ENCODE data around the gene ABHD17C. TPM values are rescaled to one million over a fixed set of nuclear protein-coding genes. Genes with fewer than 3 reads are reported as not detected.

ABHD17C gene
- total and polyA plus RNA-seq, 5 donors from 2014 or later: 0.32 to 1.4 (median 0.85) TPM

- peaks cover 0 to 3% of the 10 kb centered on the region in 2 experiments for H3K9me3 ChIP-seq (ENCODE audit: control insufficient read depth in 2 of 2, low read length in 2 of 2)
- no peak overlapping the region for H3K4me3 Mint-ChIP-seq
- H3K4me1 ChIP-seq (ENCODE audit: control insufficient read depth, insufficient read depth, low read length, poor library complexity, severe bottlenecking): no peaks in the 10 kb centered on the region
- no peak for DNase-seq
- no peaks in the 10 kb centered on the region for H3K27me3 Mint-ChIP-seq
- H3K4me3 ChIP-seq (ENCODE audit: low read depth, low read length): no peak overlapping the region
- H3K27ac Mint-ChIP-seq: no peak overlapping the region
- H3K9me3 Mint-ChIP-seq: peaks cover 0 to 6% (median 2%) of the 10 kb centered on the region in 7 donors
- no peak for ATAC-seq (ENCODE audit: low read depth in 2 of 2)
- no peak overlapping the region for H3K27ac ChIP-seq (ENCODE audit: insufficient read depth, low read length, poor library complexity, severe bottlenecking)
- no peaks in the 10 kb centered on the region for H3K4me1 Mint-ChIP-seq
- no peaks in the 10 kb centered on the region for H3K27me3 ChIP-seq (ENCODE audit: control insufficient read depth, insufficient read depth, low read length)
- H3K36me3 Mint-ChIP-seq: peaks cover under 1% of the 10 kb centered on the region
- H3K36me3 ChIP-seq (ENCODE audit: control insufficient read depth, insufficient read depth, low read length): no peaks in the 10 kb centered on the region
Observed at GRCh38 chr15:80744826-80745225, 49.7 kb downstream of the ABHD17C start.

DNA sequence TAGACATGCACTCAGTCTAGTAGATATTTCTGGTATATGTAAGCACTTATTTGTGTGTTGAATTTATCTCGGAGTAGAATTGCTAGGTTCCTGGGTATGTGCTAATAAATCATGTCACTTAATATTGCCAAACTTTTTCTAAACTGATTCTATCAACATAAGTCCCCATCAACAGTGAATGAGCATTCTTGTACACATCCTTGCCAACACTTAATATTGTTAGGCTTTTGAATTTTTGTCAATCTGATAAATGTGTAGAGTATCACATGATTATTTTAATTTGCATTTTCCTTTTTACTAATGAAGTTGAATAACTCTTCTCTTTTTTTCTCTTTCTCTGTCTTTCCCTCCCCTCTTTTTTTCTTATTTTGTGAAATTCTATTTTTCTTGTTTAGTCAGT lies 50.8 kb downstream of the ABHD17C start:
- peaks cover 0 to 6% (median 0%) of the 10 kb centered on the region in 7 donors for H3K9me3 Mint-ChIP-seq
- H3K4me1 Mint-ChIP-seq: no peaks in the 10 kb centered on the region

GRCh38 chr15:80747317-80748053 lies 52.4 kb downstream of the ABHD17C start:
- peak overlapping the region in 1 of 3 donors; percentile 94 for H3K27ac Mint-ChIP-seq

More for the DNA sequence above, 50.8 kb downstream of the ABHD17C start:
- H3K36me3 ChIP-seq (ENCODE audit: control insufficient read depth, insufficient read depth, low read length): no peaks in the 10 kb centered on the region
- H3K4me3 Mint-ChIP-seq: no peak overlapping the region
- ATAC-seq (ENCODE audit: low read depth in 2 of 2) (no peak), DNase-seq (no peak)
- H3K27ac ChIP-seq (ENCODE audit: insufficient read depth, low read length, poor library complexity, severe bottlenecking): no peak overlapping the region
- peaks cover 4% of the 10 kb centered on the region for H3K36me3 Mint-ChIP-seq
- no peaks in the 10 kb centered on the region for H3K4me1 ChIP-seq (ENCODE audit: control insufficient read depth, insufficient read depth, low read length, poor library complexity, severe bottlenecking)
- H3K27ac Mint-ChIP-seq: no peak overlapping the region
- H3K9me3 ChIP-seq (ENCODE audit: control insufficient read depth in 2 of 2, low read length in 2 of 2): peaks cover 0 to 3% of the 10 kb centered on the region in 2 experiments
- no peaks in the 10 kb centered on the region for H3K27me3 ChIP-seq (ENCODE audit: control insufficient read depth, insufficient read depth, low read length)
- H3K27me3 Mint-ChIP-seq: no peaks in the 10 kb centered on the region
- H3K4me3 ChIP-seq (ENCODE audit: low read depth, low read length): no peak overlapping the region

GRCh38 chr15:80749589-80749988 lies 54.5 kb downstream of the ABHD17C start:
- DNase-seq (no peak), ATAC-seq (ENCODE audit: low read depth in 2 of 2) (no peak)
- Histone ChIP-seq H3K4me1 (ENCODE audit: control insufficient read depth, insufficient read depth, low read length, poor library complexity, severe bottlenecking) (no peaks in the 10 kb centered on the region), H3K36me3 (ENCODE audit: control insufficient read depth, insufficient read depth, low read length) (no peaks in the 10 kb centered on the region), H3K27me3 (ENCODE audit: control insufficient read depth, insufficient read depth, low read length) (no peaks in the 10 kb centered on the region), H3K4me3 (ENCODE audit: low read depth, low read length) (no peak overlapping the region), H3K27ac (ENCODE audit: insufficient read depth, low read length, poor library complexity, severe bottlenecking) (no peak overlapping the region), H3K9me3 (ENCODE audit: control insufficient read depth in 2 of 2, low read length in 2 of 2) (peaks cover 0 to 3% of the 10 kb centered on the region in 2 experiments)
- Mint-ChIP-seq H3K9me3 (peaks cover 0 to 6% (median 0%) of the 10 kb centered on the region in 7 donors), H3K27ac (no peak overlapping the region), H3K27me3 (no peaks in the 10 kb centered on the region), H3K4me3 (no peak overlapping the region), H3K36me3 (peaks cover 4% of the 10 kb centered on the region), H3K4me1 (no peaks in the 10 kb centered on the region)

More at GRCh38 chr15:80747317-80748053, 52.4 kb downstream of the ABHD17C start:
- DNase-seq: no peak
- peaks cover 4% of the 10 kb centered on the region for H3K36me3 Mint-ChIP-seq
- peaks cover 0 to 6% (median 0%) of the 10 kb centered on the region in 7 donors for H3K9me3 Mint-ChIP-seq
- Histone ChIP-seq H3K27me3 (ENCODE audit: control insufficient read depth, insufficient read depth, low read length) (no peaks in the 10 kb centered on the region), H3K36me3 (ENCODE audit: control insufficient read depth, insufficient read depth, low read length) (no peaks in the 10 kb centered on the region), H3K27ac (ENCODE audit: insufficient read depth, low read length, poor library complexity, severe bottlenecking) (no peak overlapping the region), H3K4me3 (ENCODE audit: low read depth, low read length) (no peak overlapping the region), H3K9me3 (ENCODE audit: control insufficient read depth in 2 of 2, low read length in 2 of 2) (peaks cover 0 to 3% of the 10 kb centered on the region in 2 experiments), H3K4me1 (ENCODE audit: control insufficient read depth, insufficient read depth, low read length, poor library complexity, severe bottlenecking) (no peaks in the 10 kb centered on the region)
- no peak for ATAC-seq (ENCODE audit: low read depth in 2 of 2)
- H3K4me1 Mint-ChIP-seq: no peaks in the 10 kb centered on the region
- H3K4me3 Mint-ChIP-seq: no peak overlapping the region
- H3K27me3 Mint-ChIP-seq: no peaks in the 10 kb centered on the region

GRCh38 chr15:80750575-80750974 lies 55.5 kb downstream of the ABHD17C start:
- no peaks in the 10 kb centered on the region for H3K27me3 Mint-ChIP-seq
- H3K4me1 Mint-ChIP-seq: no peaks in the 10 kb centered on the region
- Histone ChIP-seq H3K36me3 (ENCODE audit: control insufficient read depth, insufficient read depth, low read length) (no peaks in the 10 kb centered on the region), H3K4me3 (ENCODE audit: low read depth, low read length) (no peak overlapping the region), H3K27ac (ENCODE audit: insufficient read depth, low read length, poor library complexity, severe bottlenecking) (no peak overlapping the region), H3K27me3 (ENCODE audit: control insufficient read depth, insufficient read depth, low read length) (no peaks in the 10 kb centered on the region), H3K9me3 (ENCODE audit: control insufficient read depth in 2 of 2, low read length in 2 of 2) (peaks cover 0 to 3% of the 10 kb centered on the region in 2 experiments), H3K4me1 (ENCODE audit: control insufficient read depth, insufficient read depth, low read length, poor library complexity, severe bottlenecking) (no peaks in the 10 kb centered on the region)
- no peak overlapping the region for H3K27ac Mint-ChIP-seq
- H3K36me3 Mint-ChIP-seq: peaks cover 4% of the 10 kb centered on the region
- no peak overlapping the region for H3K4me3 Mint-ChIP-seq
- ATAC-seq (ENCODE audit: low read depth in 2 of 2): no peak
- H3K9me3 Mint-ChIP-seq: peaks cover 0 to 4% (median 0%) of the 10 kb centered on the region in 7 donors
- no peak for DNase-seq

DNA sequence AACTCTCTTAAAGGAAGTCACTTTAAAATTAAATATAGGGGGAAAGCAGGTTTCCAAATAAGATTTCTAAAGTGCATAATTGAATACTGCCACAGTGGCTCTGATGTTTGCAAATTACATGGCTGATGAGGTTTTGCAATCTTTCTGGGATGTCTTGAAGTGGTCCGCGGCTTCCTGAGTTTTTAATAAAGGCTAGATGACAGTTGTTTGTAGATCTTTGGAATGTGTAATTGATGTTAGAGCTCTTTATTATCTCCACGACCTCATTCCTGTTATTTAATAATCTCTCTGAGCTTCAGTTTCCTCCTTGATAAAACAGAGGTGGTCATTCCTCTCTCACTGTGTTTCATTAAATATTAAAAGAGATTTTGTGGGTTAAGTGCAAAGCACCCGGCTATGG lies 57.1 kb downstream of the ABHD17C start:
- Mint-ChIP-seq H3K4me3 (no peak overlapping the region), H3K4me1 (no peaks in the 10 kb centered on the region), H3K27ac (no peak overlapping the region), H3K9me3 (no peaks in the 10 kb centered on the region), H3K27me3 (no peaks in the 10 kb centered on the region), H3K36me3 (peaks cover 4% of the 10 kb centered on the region)
- Histone ChIP-seq H3K27ac (ENCODE audit: insufficient read depth, low read length, poor library complexity, severe bottlenecking) (no peak overlapping the region), H3K27me3 (ENCODE audit: control insufficient read depth, insufficient read depth, low read length) (no peaks in the 10 kb centered on the region), H3K4me1 (ENCODE audit: control insufficient read depth, insufficient read depth, low read length, poor library complexity, severe bottlenecking) (no peaks in the 10 kb centered on the region), H3K36me3 (ENCODE audit: control insufficient read depth, insufficient read depth, low read length) (no peaks in the 10 kb centered on the region), H3K9me3 (ENCODE audit: control insufficient read depth in 2 of 2, low read length in 2 of 2) (no peaks in the 10 kb centered on the region), H3K4me3 (ENCODE audit: low read depth, low read length) (no peak overlapping the region)
- ATAC-seq (ENCODE audit: low read depth in 2 of 2) (no peak), DNase-seq (no peak)

- Histone ChIP-seq H3K9me3 (ENCODE audit: control insufficient read depth in 2 of 2, low read length in 2 of 2) (no peaks in the 10 kb centered on the region), H3K36me3 (ENCODE audit: control insufficient read depth, insufficient read depth, low read length) (no peaks in the 10 kb centered on the region), H3K27me3 (ENCODE audit: control insufficient read depth, insufficient read depth, low read length) (no peaks in the 10 kb centered on the region), H3K4me1 (ENCODE audit: control insufficient read depth, insufficient read depth, low read length, poor library complexity, severe bottlenecking) (no peaks in the 10 kb centered on the region), H3K4me3 (ENCODE audit: low read depth, low read length) (no peak overlapping the region), H3K27ac (ENCODE audit: insufficient read depth, low read length, poor library complexity, severe bottlenecking) (no peak overlapping the region)
- Mint-ChIP-seq H3K27ac (no peak overlapping the region), H3K27me3 (peaks cover 4% of the 10 kb centered on the region), H3K4me3 (no peak overlapping the region), H3K9me3 (no peaks in the 10 kb centered on the region), H3K4me1 (no peaks in the 10 kb centered on the region), H3K36me3 (peaks cover 4% of the 10 kb centered on the region)
- no peak for ATAC-seq (ENCODE audit: low read depth in 2 of 2)
- no peak for DNase-seq
Observed at GRCh38 chr15:80753161-80753560, 58.1 kb downstream of the ABHD17C start.

- H3K9me3 ChIP-seq (ENCODE audit: control insufficient read depth in 2 of 2, low read length in 2 of 2): no peaks in the 10 kb centered on the region
- Mint-ChIP-seq H3K27ac (no peak overlapping the region), H3K4me3 (no peak overlapping the region), H3K36me3 (peaks cover 4% of the 10 kb centered on the region), H3K27me3 (peaks cover 4% of the 10 kb centered on the region), H3K9me3 (peaks cover 0 to 1% (median 0%) of the 10 kb centered on the region in 7 donors), H3K4me1 (no peaks in the 10 kb centered on the region)
- no peaks in the 10 kb centered on the region for H3K27me3 ChIP-seq (ENCODE audit: control insufficient read depth, insufficient read depth, low read length)
- H3K4me3 ChIP-seq (ENCODE audit: low read depth, low read length): no peak overlapping the region
- no peak overlapping the region for H3K27ac ChIP-seq (ENCODE audit: insufficient read depth, low read length, poor library complexity, severe bottlenecking)
- no peaks in the 10 kb centered on the region for H3K36me3 ChIP-seq (ENCODE audit: control insufficient read depth, insufficient read depth, low read length)
- H3K4me1 ChIP-seq (ENCODE audit: control insufficient read depth, insufficient read depth, low read length, poor library complexity, severe bottlenecking): no peaks in the 10 kb centered on the region
- DNase-seq (no peak), ATAC-seq (ENCODE audit: low read depth in 2 of 2) (no peak)
Observed at GRCh38 chr15:80754014-80754413, 58.9 kb downstream of the ABHD17C start.
